Measurements from ENCODE around the gene SETX.

DNA sequence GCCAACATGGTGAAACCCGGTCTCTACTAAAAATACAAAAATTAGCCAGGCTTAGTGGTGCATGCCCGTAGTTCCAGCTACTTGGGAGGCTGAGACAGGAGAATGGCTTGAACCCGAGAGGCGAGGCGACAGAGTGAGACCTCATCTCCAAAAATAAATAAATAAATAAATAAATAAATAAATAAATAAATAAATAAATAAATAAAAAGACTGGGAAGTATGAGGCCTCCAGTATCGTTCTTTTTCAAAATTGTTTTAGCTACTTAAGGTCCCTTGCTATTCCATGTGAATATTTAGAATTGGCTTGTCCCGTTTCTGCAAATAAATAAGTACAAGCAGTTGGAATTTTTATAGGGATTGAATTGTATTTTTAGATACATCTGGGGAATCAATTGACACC, 3.0 kb upstream of the SETX start:
- TF ChIP-seq, protein P1, sequence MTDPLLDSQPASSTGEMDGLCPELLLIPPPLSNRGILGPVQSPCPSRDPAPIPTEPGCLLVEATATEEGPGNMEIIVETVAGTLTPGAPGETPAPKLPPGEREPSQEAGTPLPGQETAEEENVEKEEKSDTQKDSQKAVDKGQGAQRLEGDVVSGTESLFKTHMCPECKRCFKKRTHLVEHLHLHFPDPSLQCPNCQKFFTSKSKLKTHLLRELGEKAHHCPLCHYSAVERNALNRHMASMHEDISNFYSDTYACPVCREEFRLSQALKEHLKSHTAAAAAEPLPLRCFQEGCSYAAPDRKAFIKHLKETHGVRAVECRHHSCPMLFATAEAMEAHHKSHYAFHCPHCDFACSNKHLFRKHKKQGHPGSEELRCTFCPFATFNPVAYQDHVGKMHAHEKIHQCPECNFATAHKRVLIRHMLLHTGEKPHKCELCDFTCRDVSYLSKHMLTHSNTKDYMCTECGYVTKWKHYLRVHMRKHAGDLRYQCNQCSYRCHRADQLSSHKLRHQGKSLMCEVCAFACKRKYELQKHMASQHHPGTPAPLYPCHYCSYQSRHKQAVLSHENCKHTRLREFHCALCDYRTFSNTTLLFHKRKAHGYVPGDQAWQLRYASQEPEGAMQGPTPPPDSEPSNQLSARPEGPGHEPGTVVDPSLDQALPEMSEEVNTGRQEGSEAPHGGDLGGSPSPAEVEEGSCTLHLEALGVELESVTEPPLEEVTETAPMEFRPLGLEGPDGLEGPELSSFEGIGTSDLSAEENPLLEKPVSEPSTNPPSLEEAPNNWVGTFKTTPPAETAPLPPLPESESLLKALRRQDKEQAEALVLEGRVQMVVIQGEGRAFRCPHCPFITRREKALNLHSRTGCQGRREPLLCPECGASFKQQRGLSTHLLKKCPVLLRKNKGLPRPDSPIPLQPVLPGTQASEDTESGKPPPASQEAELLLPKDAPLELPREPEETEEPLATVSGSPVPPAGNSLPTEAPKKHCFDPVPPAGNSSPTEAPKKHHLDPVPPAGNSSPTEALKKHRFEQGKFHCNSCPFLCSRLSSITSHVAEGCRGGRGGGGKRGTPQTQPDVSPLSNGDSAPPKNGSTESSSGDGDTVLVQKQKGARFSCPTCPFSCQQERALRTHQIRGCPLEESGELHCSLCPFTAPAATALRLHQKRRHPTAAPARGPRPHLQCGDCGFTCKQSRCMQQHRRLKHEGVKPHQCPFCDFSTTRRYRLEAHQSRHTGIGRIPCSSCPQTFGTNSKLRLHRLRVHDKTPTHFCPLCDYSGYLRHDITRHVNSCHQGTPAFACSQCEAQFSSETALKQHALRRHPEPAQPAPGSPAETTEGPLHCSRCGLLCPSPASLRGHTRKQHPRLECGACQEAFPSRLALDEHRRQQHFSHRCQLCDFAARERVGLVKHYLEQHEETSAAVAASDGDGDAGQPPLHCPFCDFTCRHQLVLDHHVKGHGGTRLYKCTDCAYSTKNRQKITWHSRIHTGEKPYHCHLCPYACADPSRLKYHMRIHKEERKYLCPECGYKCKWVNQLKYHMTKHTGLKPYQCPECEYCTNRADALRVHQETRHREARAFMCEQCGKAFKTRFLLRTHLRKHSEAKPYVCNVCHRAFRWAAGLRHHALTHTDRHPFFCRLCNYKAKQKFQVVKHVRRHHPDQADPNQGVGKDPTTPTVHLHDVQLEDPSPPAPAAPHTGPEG (CRISPR knock-in tag; IDR thresholded peaks at IDR 0.05), result no peak
- no peak for TF ChIP-seq YY1 (IDR thresholded peaks at IDR 0.05; ENCODE audit: insufficient read depth, insufficient replicate concordance, low read depth, low read length)
- no peak for TF ChIP-seq ZNF263 (CRISPR knock-in tag; IDR thresholded peaks at IDR 0.05)
